IMR-90 (cell line): Measurements from ENCODE around the gene ZNF768.

Source experiments
- BHLHE40 ChIP-seq: fragments of 150-350 bp; IDR thresholded peaks from 2 replicates; pipeline ENCODE4 v1.6.1; 2016; ENCODE audit warnings: mild to moderate bottlenecking, low read depth, low read length
- FOS ChIP-seq: fragments of 150-350 bp; IDR thresholded peaks from 2 replicates; pipeline ENCODE4 v1.6.1; 2016; ENCODE audit warnings: low read depth, low read length
- MAFK ChIP-seq: IDR thresholded peaks from 2 replicates; pipeline ENCODE4 v1.6.1; 2012; ENCODE audit warnings: low read depth, low read length, improper control_type of control experiment
- MAZ ChIP-seq: IDR thresholded peaks from 2 replicates; pipeline ENCODE4 v1.6.1; 2012; ENCODE audit warnings: low read depth, mild to moderate bottlenecking, low read length, improper control_type of control experiment, moderate library complexity, borderline replicate concordance
- MXI1 ChIP-seq: IDR thresholded peaks from 2 replicates; pipeline ENCODE4 v1.6.1; 2012; ENCODE audit warnings: low read depth, mild to moderate bottlenecking, low read length, moderate library complexity, borderline replicate concordance
- POLR2A ChIP-seq: IDR thresholded peaks from 2 replicates; pipeline ENCODE4 v1.6.1; 2012; ENCODE audit warnings: mild to moderate bottlenecking, low read depth, low read length
- RAD21 ChIP-seq: IDR thresholded peaks from 2 replicates; pipeline ENCODE4 v1.6.1; 2012; ENCODE audit warnings: low read length, improper control_type of control experiment
- RFX5 ChIP-seq: IDR thresholded peaks from 2 replicates; pipeline ENCODE4 v1.8.0; 2012; ENCODE audit warnings: low read depth, mild to moderate bottlenecking, low read length, moderate library complexity
- TF ChIP-seq, protein P1 (sequence below): conservative IDR thresholded peaks from 2 replicates; pipeline ENCODE4 v1.5.1; 2012; ENCODE audit warnings: mild to moderate bottlenecking, low read depth, low read length, improper control_type of control experiment
- TF ChIP-seq, protein P2 (sequence below): fragments of 150-350 bp; IDR thresholded peaks from 2 replicates; pipeline ENCODE4 v1.6.1; 2017; ENCODE audit warnings: mild to moderate bottlenecking, antibody characterized with exemption, low read length, low read depth
- TF ChIP-seq, protein P3 (sequence below): fragments of 150-350 bp; IDR thresholded peaks from 2 replicates; pipeline ENCODE4 v1.6.1; 2016; ENCODE audit warnings: low read depth, mild to moderate bottlenecking, low read length, moderate library complexity, borderline replicate concordance

DNA sequence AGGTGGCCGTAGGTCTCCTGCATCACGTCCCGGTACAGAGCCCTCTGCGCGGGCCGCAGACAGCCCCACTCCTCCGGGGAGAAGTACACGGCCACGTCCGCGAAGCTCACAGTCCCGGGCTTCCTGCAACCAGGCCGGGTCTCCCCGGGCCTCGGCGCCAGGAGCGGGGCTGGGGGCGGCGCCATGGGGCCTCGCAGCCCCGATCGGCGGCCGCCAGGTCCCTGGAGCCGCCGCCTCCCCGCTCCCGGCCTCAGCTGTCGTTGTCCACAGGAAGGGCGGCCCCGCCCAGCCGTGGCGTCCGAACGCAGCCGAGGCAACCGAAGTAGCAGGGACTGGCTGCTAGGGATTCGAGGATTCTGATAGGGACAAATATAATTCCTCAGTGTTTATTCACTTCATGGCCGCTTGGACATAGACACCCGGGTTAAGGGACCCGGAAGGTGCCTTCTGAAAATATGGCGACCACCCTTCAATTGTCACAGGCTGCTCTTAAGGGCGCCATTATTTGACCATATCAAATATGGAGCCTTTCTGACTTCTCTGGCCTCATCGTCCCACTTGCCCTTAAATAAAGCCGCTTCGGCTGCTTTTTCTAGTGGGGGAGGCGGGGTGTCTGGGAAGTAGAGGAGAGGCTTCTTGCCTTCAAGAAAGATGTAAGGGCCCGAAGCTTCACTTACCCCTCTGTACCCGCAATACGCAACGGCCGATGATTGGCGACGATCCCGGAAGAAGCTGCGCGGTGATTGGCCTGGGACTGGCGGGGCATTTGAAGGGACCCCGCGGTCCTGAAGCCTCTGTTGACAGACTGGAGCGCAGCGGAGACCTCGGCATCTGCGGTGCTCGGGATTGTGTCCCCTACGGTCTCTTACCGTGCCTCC, 45.3 kb upstream of the ZNF768 start, which contains the start of gene ZNF688:
- TF ChIP-seq POLR2A (no peak), RFX5 (no peak), FOS (no peak), RAD21 (no peak), BHLHE40 (no peak), MAFK (no peak), MXI1 (peak; percentile 96), MAZ (peak; percentile 14; the same call in 1 of the 2 replicates)
- TF ChIP-seq, protein P1, sequence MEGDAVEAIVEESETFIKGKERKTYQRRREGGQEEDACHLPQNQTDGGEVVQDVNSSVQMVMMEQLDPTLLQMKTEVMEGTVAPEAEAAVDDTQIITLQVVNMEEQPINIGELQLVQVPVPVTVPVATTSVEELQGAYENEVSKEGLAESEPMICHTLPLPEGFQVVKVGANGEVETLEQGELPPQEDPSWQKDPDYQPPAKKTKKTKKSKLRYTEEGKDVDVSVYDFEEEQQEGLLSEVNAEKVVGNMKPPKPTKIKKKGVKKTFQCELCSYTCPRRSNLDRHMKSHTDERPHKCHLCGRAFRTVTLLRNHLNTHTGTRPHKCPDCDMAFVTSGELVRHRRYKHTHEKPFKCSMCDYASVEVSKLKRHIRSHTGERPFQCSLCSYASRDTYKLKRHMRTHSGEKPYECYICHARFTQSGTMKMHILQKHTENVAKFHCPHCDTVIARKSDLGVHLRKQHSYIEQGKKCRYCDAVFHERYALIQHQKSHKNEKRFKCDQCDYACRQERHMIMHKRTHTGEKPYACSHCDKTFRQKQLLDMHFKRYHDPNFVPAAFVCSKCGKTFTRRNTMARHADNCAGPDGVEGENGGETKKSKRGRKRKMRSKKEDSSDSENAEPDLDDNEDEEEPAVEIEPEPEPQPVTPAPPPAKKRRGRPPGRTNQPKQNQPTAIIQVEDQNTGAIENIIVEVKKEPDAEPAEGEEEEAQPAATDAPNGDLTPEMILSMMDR: no peak
- TF ChIP-seq, protein P2, sequence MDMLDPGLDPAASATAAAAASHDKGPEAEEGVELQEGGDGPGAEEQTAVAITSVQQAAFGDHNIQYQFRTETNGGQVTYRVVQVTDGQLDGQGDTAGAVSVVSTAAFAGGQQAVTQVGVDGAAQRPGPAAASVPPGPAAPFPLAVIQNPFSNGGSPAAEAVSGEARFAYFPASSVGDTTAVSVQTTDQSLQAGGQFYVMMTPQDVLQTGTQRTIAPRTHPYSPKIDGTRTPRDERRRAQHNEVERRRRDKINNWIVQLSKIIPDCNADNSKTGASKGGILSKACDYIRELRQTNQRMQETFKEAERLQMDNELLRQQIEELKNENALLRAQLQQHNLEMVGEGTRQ: no peak
- TF ChIP-seq, protein P3, sequence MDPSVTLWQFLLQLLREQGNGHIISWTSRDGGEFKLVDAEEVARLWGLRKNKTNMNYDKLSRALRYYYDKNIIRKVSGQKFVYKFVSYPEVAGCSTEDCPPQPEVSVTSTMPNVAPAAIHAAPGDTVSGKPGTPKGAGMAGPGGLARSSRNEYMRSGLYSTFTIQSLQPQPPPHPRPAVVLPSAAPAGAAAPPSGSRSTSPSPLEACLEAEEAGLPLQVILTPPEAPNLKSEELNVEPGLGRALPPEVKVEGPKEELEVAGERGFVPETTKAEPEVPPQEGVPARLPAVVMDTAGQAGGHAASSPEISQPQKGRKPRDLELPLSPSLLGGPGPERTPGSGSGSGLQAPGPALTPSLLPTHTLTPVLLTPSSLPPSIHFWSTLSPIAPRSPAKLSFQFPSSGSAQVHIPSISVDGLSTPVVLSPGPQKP: no peak
